GM21526 (cell line): ENCODE measurements around the gene SSBP2.
"Not testable (repeated sequence)": the region's sequence is repeated elsewhere in the genome, so short reads cannot be mapped to it uniquely, and the experiment has no call there.

ENCODE experiments used
- ATAC-seq: cut with Tn5 transposase; IDR thresholded peaks from one replicate; pipeline ENCODE4 v1.9.1; 2021; ENCODE audit warnings: moderate library complexity; ENCODE audit not compliant: unreplicated experiment, low FRiP score

Gene SSBP2

GRCh38 chr5:81747030-81747429, 3.9 kb downstream of the SSBP2 start:
- ATAC-seq, result no peak

GRCh38 chr5:81740758-81741157, 10.1 kb downstream of the SSBP2 start:
- no peak for ATAC-seq

GRCh38 chr5:81739291-81739690, 11.6 kb downstream of the SSBP2 start:
- no peak for ATAC-seq

- ATAC-seq, result no peak
Measured at GRCh38 chr5:81729276-81729675, 21.6 kb downstream of the SSBP2 start.

- ATAC-seq, result no peak
Measured at GRCh38 chr5:81728301-81728700, 22.6 kb downstream of the SSBP2 start.

- ATAC-seq, result no peak
Measured at GRCh38 chr5:81726297-81726696, 24.6 kb downstream of the SSBP2 start.

GRCh38 chr5:81724571-81724970, 26.3 kb downstream of the SSBP2 start:
- no peak for ATAC-seq

GRCh38 chr5:81724108-81724507, 26.8 kb downstream of the SSBP2 start:
- no peak for ATAC-seq

- no peak for ATAC-seq
Measured at GRCh38 chr5:81721049-81721448, 29.8 kb downstream of the SSBP2 start.

GRCh38 chr5:81719743-81720345, 31.1 kb downstream of the SSBP2 start:
- no peak for ATAC-seq

GRCh38 chr5:81718300-81718699, 32.6 kb downstream of the SSBP2 start:
- ATAC-seq, result no peak

GRCh38 chr5:81717860-81718259, 33.0 kb downstream of the SSBP2 start:
- ATAC-seq, result no peak

- no peak for ATAC-seq
Measured at GRCh38 chr5:81717226-81717625, 33.7 kb downstream of the SSBP2 start.

GRCh38 chr5:81714076-81714475, 36.8 kb downstream of the SSBP2 start:
- ATAC-seq, result not testable (repeated sequence)

- no peak for ATAC-seq
Measured at GRCh38 chr5:81708889-81709288, 42.0 kb downstream of the SSBP2 start.

- ATAC-seq, result no peak
Measured at GRCh38 chr5:81703840-81704239, 47.1 kb downstream of the SSBP2 start.

GRCh38 chr5:81700166-81700565, 50.7 kb downstream of the SSBP2 start:
- no peak for ATAC-seq

GRCh38 chr5:81698813-81699212, 52.1 kb downstream of the SSBP2 start:
- no peak for ATAC-seq

- ATAC-seq, result no peak
Measured at GRCh38 chr5:81696418-81697397, 54.2 kb downstream of the SSBP2 start.

GRCh38 chr5:81694726-81695125, 56.2 kb downstream of the SSBP2 start:
- ATAC-seq, result no peak

- ATAC-seq, result no peak
Measured at GRCh38 chr5:81688215-81688614, 62.7 kb downstream of the SSBP2 start.

GRCh38 chr5:81687292-81687691, 63.6 kb downstream of the SSBP2 start:
- no peak for ATAC-seq
